Gastrocnemius medialis (tissue), 4 donors: ENCODE data around the gene COMTD1. TPM values are rescaled to one million over a fixed set of nuclear protein-coding genes. Genes with fewer than 3 reads are reported as not detected.

ENCODE experiments used
- ATAC-seq, 2 donors: fragments of 150-250 bp; one replicate each; pipeline ENCODE4 v1.9.1; 2016
- DNase-seq, 2 donors: peaks; one replicate each; pipeline ENCODE4 v3.0.0-alpha.2; 2019
- H3K27ac ChIP-seq, 4 donors: fragments of 200-600 bp; sonication (generic); 1 replicate in 1 of 4; 2 replicates in 3 of 4; pipeline ENCODE4 v1.5.1; 2016 to 2018; ENCODE audit warnings: mild to moderate bottlenecking in 2 of 4, moderate library complexity in 1 of 4
- H3K27me3 ChIP-seq, 3 donors: fragments of 200-600 bp; sonication (generic) in 2 of 3; 1 replicate in 1 of 3; 2 replicates in 2 of 3; pipeline versions ENCODE4 v1.5.1 to v1.6.0; 2016 to 2019; ENCODE audit warnings: mild to moderate bottlenecking in 1 of 3, moderate library complexity in 1 of 3
- H3K36me3 ChIP-seq, 2 donors: fragments of 200-600 bp; sonication (generic) in 1 of 2; one replicate each; pipeline ENCODE4 v1.5.1; 2017 to 2018
- H3K4me1 ChIP-seq, 2 donors: fragments of 200-600 bp; sonication (generic) in 1 of 2; one replicate each; pipeline ENCODE4 v1.5.1; 2016 to 2017; ENCODE audit warnings: mild to moderate bottlenecking in 2 of 2
- H3K4me3 ChIP-seq, 4 donors: fragments of 200-600 bp; sonication (generic) in 3 of 4; 1 replicate in 1 of 4; 2 replicates in 3 of 4; pipeline ENCODE4 v1.5.1; 2016 to 2019; ENCODE audit warnings: mild to moderate bottlenecking in 2 of 4
- H3K9me3 ChIP-seq, 3 donors: fragments of 200-600 bp; sonication (generic) in 2 of 3; 1 replicate in 1 of 3; 2 replicates in 2 of 3; pipeline ENCODE4 v1.5.1; 2016 to 2019
- CTCF ChIP-seq, 5 experiments: fragments of 450-650 bp in 3 of 5; fragments of 200-600 bp in 2 of 5; sonication (generic) in 2 of 5; IDR thresholded peaks in 4 of 5; conservative IDR thresholded peaks in 1 of 5; 1 replicate in 4 of 5; 2 replicates in 1 of 5; pipeline ENCODE4 v1.5.1; 2016 to 2019; ENCODE audit warnings: antibody characterized with exemption in 5 of 5, mild to moderate bottlenecking in 3 of 5, moderate library complexity in 3 of 5
- POLR2A ChIP-seq, 2 donors: fragments of 450-650 bp; IDR thresholded peaks; one replicate each; pipeline ENCODE4 v1.6.1; 2017; ENCODE audit warnings: antibody characterized with exemption in 2 of 2, mild to moderate bottlenecking in 2 of 2, moderate library complexity in 2 of 2
- in situ Hi-C, 4 donors: fragments of 200-750 bp; cut with MboI; loops; one replicate each; pipeline versions ENCODE4 v1.15.0 to v1.8.0; 2017; ENCODE audit warnings: low sequenced_read_pairs in 4 of 4
- intact Hi-C: fragments of 100-400 bp; cut with DNase I; formaldehyde crosslinking; loops from one replicate; pipeline ENCODE4 v1.15.1; 2023; ENCODE audit warnings: low total_unique reads
- total RNA-seq, 4 donors: library from RNA; depleted of rRNA; stranded (reverse); fragments of >200 nt; gene quantifications; one replicate each; pipeline versions ENCODE4 v1.1.0 to v1.2.3, GENCODE V29; 2016

The COMTD1 gene
- total RNA-seq, 4 donors from 2014 or later = 15.6 to 64.4 (median 34.9) TPM

GRCh38 chr10:75209921-75210281 lies 25.9 kb downstream of the COMTD1 start:
- intact Hi-C loops (loop anchor here (1.0 to 2.0 kb wide), 3 partner anchors 15 to 99 kb away; partner anchors contain the start of gene SAMD8), in situ Hi-C loops (no loop called here)
- no peaks in the 10 kb centered on the region for H3K9me3 ChIP-seq
- peak overlapping the region; percentile 83 to 98 (median 93) for H3K4me3 ChIP-seq
- peak; percentile 43 to 83 for DNase-seq
- peaks cover 34 to 50% of the 10 kb centered on the region in 2 donors for H3K4me1 ChIP-seq
- H3K27ac ChIP-seq = peak overlapping the region; percentile 98 to 100 (median 99)
- H3K36me3 ChIP-seq = peaks cover 0 to 28% of the 10 kb centered on the region in 2 donors
- ATAC-seq = peak; percentile 68 to 71
- TF ChIP-seq CTCF (IDR thresholded peaks at IDR 0.05 in 4 of 5, conservative IDR thresholded peaks at IDR 0.05 in 1 of 5) = no peak
- H3K27me3 ChIP-seq = no peaks in the 10 kb centered on the region

GRCh38 chr10:75209086-75209920 lies 26.5 kb downstream of the COMTD1 start:
- ATAC-seq (peak in 1 of 2 donors; percentile 0), DNase-seq (no peak)
- H3K27ac ChIP-seq = peak overlapping the region; percentile 98 to 100 (median 99)
- H3K27me3 ChIP-seq = no peaks in the 10 kb centered on the region
- peaks cover 30 to 44% of the 10 kb centered on the region in 2 donors for H3K4me1 ChIP-seq
- H3K4me3 ChIP-seq = peak overlapping the region; percentile 83 to 98 (median 93)
- peaks cover 0 to 22% of the 10 kb centered on the region in 2 donors for H3K36me3 ChIP-seq
- TF ChIP-seq CTCF (IDR thresholded peaks at IDR 0.05 in 4 of 5, conservative IDR thresholded peaks at IDR 0.05 in 1 of 5) = no peak
- no peak for TF ChIP-seq POLR2A (IDR thresholded peaks at IDR 0.05)
- intact Hi-C loops = no loop called here
- no peaks in the 10 kb centered on the region for H3K9me3 ChIP-seq
- in situ Hi-C loops = no loop called here

- Histone ChIP-seq H3K36me3 (peaks cover 0 to 11% of the 10 kb centered on the region in 2 donors), H3K4me3 (no peak overlapping the region), H3K4me1 (peaks cover 20 to 42% of the 10 kb centered on the region in 2 donors), H3K27ac (peak overlapping the region; percentile 98 to 100 (median 99)), H3K9me3 (no peaks in the 10 kb centered on the region), H3K27me3 (no peaks in the 10 kb centered on the region)
- ATAC-seq = peak; percentile 25 to 31
- TF ChIP-seq POLR2A (IDR thresholded peaks at IDR 0.05) = no peak
- no peak for TF ChIP-seq CTCF (IDR thresholded peaks at IDR 0.05 in 4 of 5, conservative IDR thresholded peaks at IDR 0.05 in 1 of 5)
- in situ Hi-C loops = no loop called here
- intact Hi-C loops = no loop called here
- DNase-seq = peak in 1 of 2 donors; percentile 61
These were observed 27.6 kb downstream of the COMTD1 start for GRCh38 chr10:75208181-75208580.

GRCh38 chr10:75207857-75208144 lies 28.0 kb downstream of the COMTD1 start:
- Histone ChIP-seq H3K4me3 (no peak overlapping the region), H3K4me1 (peaks cover 16 to 41% of the 10 kb centered on the region in 2 donors), H3K36me3 (peaks cover 0 to 7% of the 10 kb centered on the region in 2 donors), H3K9me3 (no peaks in the 10 kb centered on the region), H3K27me3 (no peaks in the 10 kb centered on the region), H3K27ac (peak overlapping the region; percentile 98 to 100 (median 99))
- in situ Hi-C loops = no loop called here
- DNase-seq (no peak), ATAC-seq (no peak)
- intact Hi-C loops = no loop called here
- TF ChIP-seq POLR2A (IDR thresholded peaks at IDR 0.05) (no peak), CTCF (IDR thresholded peaks at IDR 0.05 in 4 of 5, conservative IDR thresholded peaks at IDR 0.05 in 1 of 5) (no peak)
